AG04450 (cell line): ENCODE results near the gene CRYBB2. TPM values are rescaled to one million over a fixed set of nuclear protein-coding genes. Genes with fewer than 3 reads are reported as not detected.

Experiments
- CTCF ChIA-PET: fragments of 300-600, 350-600 bp; formaldehyde crosslinking; extraction: SDS; loops from one replicate; lab custom pipeline; 2022; ENCODE audit warnings: antibody characterized with exemption, inconsistent platforms; lab: Charles Lee
- POLR2A ChIA-PET: fragments of 350-600 bp; formaldehyde crosslinking; extraction: SDS; loops from one replicate; lab custom pipeline; 2021; ENCODE audit warnings: antibody characterized with exemption, inconsistent platforms; lab: Yijun Ruan, JAX
- DNase-seq: peaks from one replicate; pipeline ENCODE4 v3.0.0-alpha.2; 2011; ENCODE audit warnings: low read depth, low spot score
- H3K27ac ChIP-seq: one replicate; pipeline ENCODE4 v1.5.1; 2012; ENCODE audit warnings: low read depth, low read length, control low read depth
- H3K27me3 ChIP-seq: one replicate; pipeline ENCODE4 v1.6.0; 2012; ENCODE audit warnings: low read length; ENCODE audit not compliant: control insufficient read depth, insufficient read depth
- H3K4me3 ChIP-seq: 2 replicates; pipeline ENCODE4 v1.5.1; 2011; ENCODE audit warnings: mild to moderate bottlenecking, low read depth, low read length, control low read depth
- H3K9me3 ChIP-seq: 2 replicates; pipeline ENCODE4 v1.5.1; 2012; ENCODE audit warnings: low read length; ENCODE audit not compliant: control insufficient read depth, insufficient read depth
- CTCF ChIP-seq: IDR thresholded peaks from 2 replicates; pipeline ENCODE4 v1.5.1; 2011; ENCODE audit warnings: low read depth, low read length, control low read depth, inconsistent platforms
- polyA plus RNA-seq: library from polyadenylated mRNA; depleted of rRNA; stranded (reverse); fragments of >200 nt; gene quantifications from 2 replicates; pipeline ENCODE4 v1.2.3, GENCODE V29; 2011

CRYBB2 gene
- polyA plus RNA-seq, 1 experiment, result 1.7 TPM

DNA sequence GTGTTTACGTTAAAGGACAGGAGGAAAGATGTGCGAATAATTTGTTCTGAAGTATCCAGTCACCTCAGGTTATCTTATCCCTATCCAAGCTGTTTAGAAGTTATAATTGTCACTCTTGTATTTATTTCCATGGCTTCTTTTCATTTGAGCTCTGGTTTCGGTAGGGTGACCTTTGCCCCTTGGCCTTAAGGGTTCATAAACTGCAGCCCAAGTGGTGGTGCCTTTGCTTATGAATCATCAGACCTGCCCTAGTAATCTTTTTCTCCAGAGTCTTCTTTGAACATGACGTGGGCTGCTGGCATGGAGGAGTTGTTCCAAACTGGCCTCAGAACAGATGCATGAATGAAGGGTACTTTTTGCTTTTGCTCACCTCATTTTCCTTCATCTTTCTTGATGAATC lies 26.3 kb upstream of the CRYBB2 start:
- TF ChIP-seq CTCF, result no peak
- CTCF ChIA-PET, result interaction anchor here (1.0 kb wide), 1 partner anchor 10 kb away, joined by 3 read pairs; no protein-coding TSS in a partner anchor
- Histone ChIP-seq H3K27me3 (no peaks in the 10 kb centered on the region), H3K27ac (no peak overlapping the region), H3K4me3 (no peak overlapping the region), H3K9me3 (no peaks in the 10 kb centered on the region)
- DNase-seq, result no peak
- POLR2A ChIA-PET, result no interaction called here

DNA sequence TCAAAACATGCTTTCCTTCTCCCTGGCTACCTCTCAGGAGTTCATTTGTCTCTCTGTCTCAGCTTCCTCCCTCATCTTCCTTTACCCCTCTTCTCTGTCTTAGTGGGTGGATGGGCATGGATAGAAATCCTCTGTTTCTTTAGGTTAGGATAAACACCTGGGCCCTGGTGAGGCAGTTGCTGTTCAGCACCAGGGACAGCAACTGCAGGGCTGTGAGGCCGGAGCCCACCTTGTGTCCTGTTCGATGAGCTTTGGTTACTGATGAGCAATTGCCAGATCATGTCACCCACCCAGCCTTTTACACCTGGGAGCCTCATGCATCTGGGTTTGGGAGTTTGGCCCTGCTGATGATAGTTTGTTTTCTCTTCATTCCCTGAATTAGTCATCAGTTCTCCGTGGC lies 25.9 kb upstream of the CRYBB2 start:
- ChIA-PET CTCF (interaction anchor here (0.5 to 1.0 kb wide), 2 partner anchors 9 to 1175 kb away, joined by 3 read pairs; no protein-coding TSS in a partner anchor), POLR2A (no interaction called here)
- no peak for TF ChIP-seq CTCF
- Histone ChIP-seq H3K27me3 (no peaks in the 10 kb centered on the region), H3K9me3 (no peaks in the 10 kb centered on the region), H3K4me3 (no peak overlapping the region), H3K27ac (no peak overlapping the region)
- no peak for DNase-seq

DNA sequence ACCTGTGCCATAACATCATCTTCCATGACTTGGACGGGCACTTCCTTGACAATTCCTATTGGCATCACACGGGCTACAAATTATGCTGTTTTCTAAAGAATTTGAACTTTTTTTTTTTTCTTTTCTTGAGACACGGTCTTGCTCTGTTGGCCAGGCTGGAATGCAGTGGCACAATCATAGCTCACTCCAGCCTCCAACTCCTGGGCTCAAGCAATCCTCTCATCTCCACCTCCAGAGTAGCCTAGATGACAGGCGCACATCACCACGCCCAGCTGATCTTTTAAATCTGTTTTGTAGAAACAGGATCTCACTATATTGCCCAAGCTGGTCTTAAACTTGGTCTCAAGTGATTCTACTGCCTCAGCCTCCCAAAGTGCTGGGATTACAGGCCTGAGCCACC lies 23.1 kb upstream of the CRYBB2 start:
- DNase-seq, result no peak
- Histone ChIP-seq H3K9me3 (no peaks in the 10 kb centered on the region), H3K27ac (no peak overlapping the region), H3K4me3 (no peak overlapping the region), H3K27me3 (no peaks in the 10 kb centered on the region)
- CTCF ChIA-PET, result interaction anchor here (1.0 kb wide), 1 partner anchor 577 kb away, joined by 4 read pairs; no protein-coding TSS in a partner anchor
- TF ChIP-seq CTCF, result no peak
- POLR2A ChIA-PET, result no interaction called here

GRCh38 chr22:25197340-25197739 lies 22.1 kb upstream of the CRYBB2 start:
- ChIA-PET POLR2A (no interaction called here), CTCF (no interaction called here)
- Histone ChIP-seq H3K4me3 (no peak overlapping the region), H3K27ac (no peak overlapping the region), H3K27me3 (no peaks in the 10 kb centered on the region), H3K9me3 (no peaks in the 10 kb centered on the region)
- DNase-seq, result no peak
- TF ChIP-seq CTCF, result no peak

- no peak for TF ChIP-seq CTCF
- CTCF ChIA-PET, result no interaction called here
- Histone ChIP-seq H3K9me3 (no peaks in the 10 kb centered on the region), H3K4me3 (no peak within 1 kb of the TSS), H3K27me3 (no peaks in the 10 kb centered on the region), H3K27ac (no peak within 1 kb of the TSS)
- POLR2A ChIA-PET, result no interaction called here
- no peak for DNase-seq
These were observed 19.5 kb upstream of the CRYBB2 start, which contains the start of gene CRYBB3 for GRCh38 chr22:25199731-25200520. CRYBB3 (plus strand) TSS chr22:25199858; CDS start chr22:25201397, 1,539 bp downstream.
